SK-N-SH (cell line): ENCODE results near the gene PAPPA2. TPM values are rescaled to one million over a fixed set of nuclear protein-coding genes. Genes with fewer than 3 reads are reported as not detected.

Experiments used
- CTCF ChIA-PET: fragments of 300-600, 350-600 bp; formaldehyde crosslinking; extraction: SDS; loops from one replicate; lab custom pipeline; 2021; lab: Yijun Ruan, JAX
- POLR2A ChIA-PET: fragments of 350-600 bp; sonication (Branson Sonifier 250); formaldehyde crosslinking; extraction: SDS; loops from one replicate; lab custom pipeline; 2020; ENCODE audit warnings: antibody characterized with exemption, inconsistent platforms; lab: Yijun Ruan, JAX
- DNase-seq: peaks from one replicate; pipeline ENCODE4 v3.0.0; 2012
- H2AFZ ChIP-seq: fragments of 200-600 bp; sonication (generic); 2 replicates; pipeline ENCODE4 v1.8.1; 2016; ENCODE audit warnings: antibody characterized with exemption, mild to moderate bottlenecking, low read depth
- H3F3A ChIP-seq: fragments of 200-600 bp; sonication (generic); replicated peaks from 2 replicates; pipeline ENCODE3; 2016; ENCODE audit warnings: antibody characterized with exemption, mild to moderate bottlenecking; ENCODE audit not compliant: insufficient read depth
- H3K27ac ChIP-seq, 2 experiments: fragments of 200-500 bp in 1 of 2; fragments of 200-600 bp in 1 of 2; sonication (Bioruptor generic) in 1 of 2; sonication (generic), shearing (Covaris generic) in 1 of 2; 2 replicates each; pipeline versions ENCODE4 v1.5.1 to v1.6.1; 2014 to 2016; ENCODE audit warnings: low read depth in 2 of 2, inconsistent platforms in 1 of 2, low read length in 1 of 2, mild to moderate bottlenecking in 1 of 2, mixed read lengths in 1 of 2
- H3K27me3 ChIP-seq: fragments of 200-600 bp; sonication (generic), shearing (Covaris generic); 2 replicates; pipeline ENCODE4 v1.6.1; 2016; ENCODE audit warnings: mixed run types; ENCODE audit not compliant: insufficient read depth
- H3K36me3 ChIP-seq, 2 experiments: fragments of 200-500 bp in 1 of 2; fragments of 200-600 bp in 1 of 2; sonication (Bioruptor generic) in 1 of 2; sonication (generic) in 1 of 2; replicated peaks in 1 of 2; 2 replicates each; pipeline versions ENCODE3 to v1.5.1; 2014 to 2016; ENCODE audit warnings: low read length in 1 of 2, mild to moderate bottlenecking in 1 of 2; ENCODE audit not compliant: insufficient read depth in 2 of 2, control insufficient read depth in 1 of 2
- H3K4me1 ChIP-seq, 2 experiments: fragments of 200-500 bp in 1 of 2; fragments of 200-600 bp in 1 of 2; sonication (Bioruptor generic) in 1 of 2; sonication (generic), shearing (Covaris generic) in 1 of 2; 2 replicates each; pipeline versions ENCODE4 v1.5.1 to v1.6.1; 2014 to 2016; ENCODE audit warnings: low read depth in 1 of 2, low read length in 1 of 2, mixed run types in 1 of 2; ENCODE audit not compliant: insufficient read depth in 2 of 2, control insufficient read depth in 1 of 2
- H3K4me2 ChIP-seq: fragments of 200-600 bp; sonication (generic), shearing (Covaris generic); 2 replicates; pipeline ENCODE4 v1.6.1; 2017; ENCODE audit warnings: mixed run types
- H3K4me3 ChIP-seq, 2 experiments: fragments of 200-500 bp in 1 of 2; fragments of 200-600 bp in 1 of 2; sonication (Bioruptor generic) in 1 of 2; sonication (generic), shearing (Covaris generic) in 1 of 2; 2 replicates each; pipeline versions ENCODE4 v1.5.1 to v1.8.1; 2014 to 2016; ENCODE audit warnings: low read depth in 2 of 2, inconsistent platforms in 1 of 2, low read length in 1 of 2, mild to moderate bottlenecking in 1 of 2, mixed read lengths in 1 of 2, moderate library complexity in 1 of 2
- H3K79me2 ChIP-seq: fragments of 200-600 bp; sonication (generic); 2 replicates; pipeline ENCODE4 v1.8.1; 2017; ENCODE audit warnings: mild to moderate bottlenecking; ENCODE audit not compliant: insufficient read depth
- H3K9ac ChIP-seq: fragments of 200-600 bp; sonication (generic); 2 replicates; pipeline ENCODE4 v1.6.1; 2017; ENCODE audit warnings: mixed run types
- H3K9me2 ChIP-seq: fragments of 200-600 bp; sonication (generic); 2 replicates; pipeline ENCODE4 v1.6.1; 2017; ENCODE audit warnings: mixed run types
- H3K9me3 ChIP-seq: fragments of 200-600 bp; sonication (generic); 2 replicates; pipeline ENCODE4 v1.6.1; 2017; ENCODE audit warnings: mixed run types, mild to moderate bottlenecking, moderate library complexity
- H4K20me1 ChIP-seq: fragments of 200-600 bp; sonication (generic); 2 replicates; pipeline ENCODE4 v1.6.1; 2017; ENCODE audit warnings: mild to moderate bottlenecking, mixed run types; ENCODE audit not compliant: insufficient read depth
- CTCF ChIP-seq: fragments of 200-600 bp; sonication (generic); IDR thresholded peaks from 2 replicates; pipeline ENCODE4 v1.6.1; 2017; ENCODE audit warnings: antibody characterized with exemption, mild to moderate bottlenecking, moderate library complexity
- EP300 ChIP-seq, 2 experiments: IDR thresholded peaks; 2 replicates each; pipeline versions ENCODE4 v1.4.0 to v1.6.1; 2012; ENCODE audit warnings: borderline replicate concordance in 1 of 2, low read depth in 1 of 2, low read length in 1 of 2
- EZH2phosphoT487 ChIP-seq: fragments of 200-600 bp; sonication (generic); IDR thresholded peaks from 2 replicates; pipeline ENCODE4 v1.6.1; 2017; ENCODE audit warnings: low read depth, mixed run types, mild to moderate bottlenecking, antibody characterized with exemption, moderate library complexity, borderline replicate concordance
- FOXJ3 ChIP-seq: sonication (generic); formaldehyde crosslinking; IDR thresholded peaks from 2 replicates; pipeline ENCODE4 v1.5.1; 2020; ENCODE audit warnings: mild to moderate bottlenecking, missing genetic modification reagents
- MEF2A ChIP-seq: IDR thresholded peaks from 2 replicates; pipeline ENCODE4 v1.4.0; 2012; ENCODE audit warnings: low read depth, borderline replicate concordance
- MXI1 ChIP-seq: IDR thresholded peaks from 2 replicates; pipeline ENCODE4 v1.6.1; 2012; ENCODE audit warnings: mild to moderate bottlenecking, low read depth, low read length, improper control_type of control experiment
- NFIC ChIP-seq: IDR thresholded peaks from 2 replicates; pipeline ENCODE4 v1.4.0; 2012; ENCODE audit warnings: borderline replicate concordance
- POLR2AphosphoS5 ChIP-seq: IDR thresholded peaks from 2 replicates; pipeline ENCODE4 v1.6.1; 2012; ENCODE audit warnings: low read depth, low read length
- RAD21 ChIP-seq: IDR thresholded peaks from 2 replicates; pipeline ENCODE4 v1.6.1; 2012; ENCODE audit warnings: mild to moderate bottlenecking, low read length
- RCOR1 ChIP-seq: fragments of 150-350 bp; IDR thresholded peaks from 2 replicates; pipeline ENCODE4 v1.6.1; 2017; ENCODE audit warnings: antibody characterized with exemption, low read length
- RFX5 ChIP-seq: IDR thresholded peaks from 2 replicates; pipeline ENCODE4 v1.6.1; 2012; ENCODE audit warnings: mild to moderate bottlenecking, improper control_type of control experiment, low read length
- RXRA ChIP-seq: IDR thresholded peaks from 2 replicates; pipeline ENCODE4 v1.4.0; 2012; ENCODE audit warnings: low read depth, mild to moderate bottlenecking, borderline replicate concordance
- SIN3A ChIP-seq: IDR thresholded peaks from 2 replicates; pipeline ENCODE4 v1.6.1; 2012; ENCODE audit warnings: low read depth, mild to moderate bottlenecking, low read length, moderate library complexity, borderline replicate concordance
- SMC3 ChIP-seq: IDR thresholded peaks from 2 replicates; pipeline ENCODE4 v1.6.1; 2012; ENCODE audit warnings: low read depth, low read length, improper control_type of control experiment
- TAF1 ChIP-seq: IDR thresholded peaks from 2 replicates; pipeline ENCODE4 v1.6.1; 2012; ENCODE audit warnings: low read depth, mild to moderate bottlenecking, low read length, moderate library complexity, borderline replicate concordance
- TCF12 ChIP-seq: IDR thresholded peaks from 2 replicates; pipeline ENCODE4 v1.4.0; 2012
- TEAD4 ChIP-seq: IDR thresholded peaks from 2 replicates; pipeline ENCODE4 v1.4.0; 2012; ENCODE audit warnings: mild to moderate bottlenecking, borderline replicate concordance; ENCODE audit not compliant: insufficient read depth
- USF1 ChIP-seq: IDR thresholded peaks from 2 replicates; pipeline ENCODE4 v1.4.0; 2012; ENCODE audit warnings: low read depth, borderline replicate concordance
- YY1 ChIP-seq: IDR thresholded peaks from 2 replicates; pipeline ENCODE4 v1.4.0; 2012; ENCODE audit warnings: low read depth, mild to moderate bottlenecking
- WGBS: methylation state at CpG from one replicate; pipeline ENCODE4 v1.1.6; 2017; ENCODE audit warnings: low lambda C conversion rate; 5-methylcytosine and 5-hydroxymethylcytosine counted together
- polyA plus RNA-seq, 3 experiments: library from polyadenylated mRNA; depleted of rRNA; stranded (reverse); fragments of >200 nt; gene quantifications; 2 replicates each; pipeline ENCODE4 v1.2.3, GENCODE V29; 2012
- TF ChIP-seq, protein P1 (sequence below): fragments of 150-350 bp; IDR thresholded peaks from 2 replicates; pipeline ENCODE4 v1.6.1; 2017; ENCODE audit warnings: antibody characterized with exemption, low read length, low read depth, borderline replicate concordance

Gene PAPPA2
- polyA plus RNA-seq, 1 of the 3 experiments (the other 2 are of a cell fraction): 0.02 TPM

- DNase-seq: no peak
- Histone ChIP-seq H2AFZ (no peak overlapping the region), H3K9me3 (no peaks in the 10 kb centered on the region), H3K4me3 (no peak overlapping the region), H3F3A (no peaks in the 10 kb centered on the region), H3K27me3 (no peaks in the 10 kb centered on the region), H3K4me1 (peaks cover 0 to 5% of the 10 kb centered on the region in 2 experiments; a peak in 1 of 4 replicates), H4K20me1 (no peaks in the 10 kb centered on the region), H3K36me3 (no peaks in the 10 kb centered on the region), H3K4me2 (no peak overlapping the region), H3K79me2 (no peaks in the 10 kb centered on the region), H3K27ac (no peak overlapping the region), H3K9me2 (no peaks in the 10 kb centered on the region), H3K9ac (no peak overlapping the region)
- POLR2A ChIA-PET: interaction anchor here (0.5 kb wide), 1 partner anchor 1748 kb away, joined by 3 read pairs; no protein-coding TSS in a partner anchor
- TF ChIP-seq RXRA (no peak), MXI1 (no peak), TCF12 (no peak), USF1 (no peak), FOXJ3 (no peak), SIN3A (no peak), RAD21 (no peak), POLR2AphosphoS5 (no peak), EP300 (IDR thresholded peaks at IDR 0.05; ENCODE audit: borderline replicate concordance in 1 of 2, low read depth in 1 of 2, low read length in 1 of 2) (no peak), TEAD4 (no peak), EZH2phosphoT487 (no peak), NFIC (no peak), SMC3 (no peak)
- TF ChIP-seq, protein P1, sequence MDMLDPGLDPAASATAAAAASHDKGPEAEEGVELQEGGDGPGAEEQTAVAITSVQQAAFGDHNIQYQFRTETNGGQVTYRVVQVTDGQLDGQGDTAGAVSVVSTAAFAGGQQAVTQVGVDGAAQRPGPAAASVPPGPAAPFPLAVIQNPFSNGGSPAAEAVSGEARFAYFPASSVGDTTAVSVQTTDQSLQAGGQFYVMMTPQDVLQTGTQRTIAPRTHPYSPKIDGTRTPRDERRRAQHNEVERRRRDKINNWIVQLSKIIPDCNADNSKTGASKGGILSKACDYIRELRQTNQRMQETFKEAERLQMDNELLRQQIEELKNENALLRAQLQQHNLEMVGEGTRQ: no peak
- CTCF ChIA-PET: no interaction called here
- WGBS: 37% methylated on average over 5 of the region's 5 CpGs
Observed at GRCh38 chr1:176602388-176603004, 139.5 kb downstream of the PAPPA2 start.

DNA sequence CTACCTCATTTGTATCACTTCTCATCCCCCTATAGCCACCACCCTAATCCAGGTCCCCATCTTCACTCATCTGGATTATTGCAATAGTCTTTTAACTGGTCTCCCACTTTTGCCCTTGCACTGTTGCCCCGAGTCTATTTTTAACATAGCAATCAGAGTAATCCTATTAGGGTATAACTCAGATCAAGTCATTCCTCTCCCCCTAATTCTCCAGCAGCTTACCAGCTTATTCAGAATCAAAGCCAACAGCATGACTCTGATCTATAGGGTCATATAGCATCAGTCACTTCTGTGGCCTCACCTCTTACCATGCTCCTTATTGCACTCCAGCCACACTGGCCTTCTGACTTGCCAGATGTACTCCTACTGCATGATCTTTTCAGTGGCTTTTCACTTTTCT is 140.7 kb downstream of the PAPPA2 start:
- H3F3A ChIP-seq: no peaks in the 10 kb centered on the region
- TF ChIP-seq RFX5: no peak
- no peak for TF ChIP-seq CTCF
- no peak for TF ChIP-seq TAF1
- TF ChIP-seq YY1: no peak
- TF ChIP-seq MEF2A: no peak
- no peak for TF ChIP-seq USF1
- no peak for TF ChIP-seq EZH2phosphoT487
- no peak for TF ChIP-seq SMC3
- no peak for TF ChIP-seq TCF12
- no peak for TF ChIP-seq RCOR1
- TF ChIP-seq, all 33 proteins: peak for 0
- WGBS: 36% methylated on average over 1 of the region's 1 CpG
- no peak overlapping the region for H3K4me2 ChIP-seq
- H3K9ac ChIP-seq: no peak overlapping the region
- no peak overlapping the region for H3K27ac ChIP-seq
- no peaks in the 10 kb centered on the region for H3K79me2 ChIP-seq
- H3K9me2 ChIP-seq: no peaks in the 10 kb centered on the region
- POLR2A ChIA-PET: no interaction called here
- H2AFZ ChIP-seq: no peak overlapping the region
- H3K27me3 ChIP-seq: no peaks in the 10 kb centered on the region
- H3K4me1 ChIP-seq: peaks cover 0 to 5% of the 10 kb centered on the region in 2 experiments; a peak in 1 of 4 replicates
- H3K9me3 ChIP-seq: no peaks in the 10 kb centered on the region
- H4K20me1 ChIP-seq: no peaks in the 10 kb centered on the region
- CTCF ChIA-PET: interaction anchor here (0.7 to 1.2 kb wide), 2 partner anchors 88 to 438 kb away, joined by 3 read pairs; no protein-coding TSS in a partner anchor
- no peaks in the 10 kb centered on the region for H3K36me3 ChIP-seq
- DNase-seq: no peak
- H3K4me3 ChIP-seq: no peak overlapping the region
